ENCODE measurements around the gene GABRR3.

GRCh38 chr3:97954228-97954827 lies 80.8 kb downstream of the GABRR3 start:
- TF ChIP-seq POLR2A (IDR thresholded peaks at IDR 0.05) (no peak), CTCF (IDR thresholded peaks at IDR 0.05) (no peak), POLR2AphosphoS5 (IDR thresholded peaks at IDR 0.05) (no peak)

Measured in prostate gland (tissue), 2 donors.